HG03159 (cell line): ENCODE data around the gene BRICD5.

ENCODE experiments used
- ATAC-seq: cut with Tn5 transposase; IDR thresholded peaks from one replicate; pipeline ENCODE4 v1.9.1; 2021; ENCODE audit warnings: mild to moderate bottlenecking, moderate library complexity; ENCODE audit not compliant: unreplicated experiment

BRICD5 gene

DNA sequence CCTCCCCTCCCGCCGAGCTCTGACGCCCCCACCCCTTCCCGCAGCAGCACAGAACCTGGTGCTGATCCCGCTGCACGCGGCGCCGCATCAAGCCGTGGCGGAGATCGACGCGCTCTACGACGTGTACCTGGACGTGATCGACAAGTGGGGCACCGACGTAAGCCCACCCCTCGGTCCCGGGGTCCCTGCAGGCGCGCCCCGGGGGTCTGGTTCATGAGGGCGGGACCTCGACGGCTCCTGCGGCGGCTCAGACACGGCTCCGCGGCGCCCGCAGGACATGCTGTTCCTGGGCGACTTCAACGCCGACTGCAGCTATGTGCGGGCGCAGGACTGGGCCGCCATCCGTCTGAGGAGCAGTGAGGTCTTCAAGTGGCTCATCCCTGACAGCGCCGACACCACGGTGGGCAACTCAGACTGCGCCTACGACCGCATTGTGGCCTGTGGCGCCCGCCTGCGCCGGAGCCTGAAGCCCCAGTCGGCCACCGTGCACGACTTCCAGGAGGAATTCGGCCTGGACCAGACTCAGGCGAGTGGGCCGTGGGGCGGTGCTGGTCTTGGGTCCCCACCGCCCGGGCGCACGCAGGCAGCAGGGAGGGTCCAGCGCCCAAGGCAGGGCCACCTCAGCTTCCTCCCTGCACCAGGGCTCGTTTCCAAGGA is 27.0 kb upstream of the BRICD5 start:
- no peak for ATAC-seq

- ATAC-seq: no peak
These were observed 26.4 kb upstream of the BRICD5 start for GRCh38 chr16:2237102-2237482.

GRCh38 chr16:2236337-2237101 is 25.9 kb upstream of the BRICD5 start, which contains the start of gene DNASE1L2:
Gene DNASE1L2, plus strand, starts transcription at chr16:2236444. Its CDS starts 373 bp downstream, at chr16:2236817.
- no peak for ATAC-seq

GRCh38 chr16:2235695-2236336 is 25.2 kb upstream of the BRICD5 start:
- no peak for ATAC-seq

- ATAC-seq: no peak
These were observed 24.6 kb upstream of the BRICD5 start for GRCh38 chr16:2235234-2235651.

GRCh38 chr16:2234813-2235170 is 24.1 kb upstream of the BRICD5 start:
- no peak for ATAC-seq

DNA sequence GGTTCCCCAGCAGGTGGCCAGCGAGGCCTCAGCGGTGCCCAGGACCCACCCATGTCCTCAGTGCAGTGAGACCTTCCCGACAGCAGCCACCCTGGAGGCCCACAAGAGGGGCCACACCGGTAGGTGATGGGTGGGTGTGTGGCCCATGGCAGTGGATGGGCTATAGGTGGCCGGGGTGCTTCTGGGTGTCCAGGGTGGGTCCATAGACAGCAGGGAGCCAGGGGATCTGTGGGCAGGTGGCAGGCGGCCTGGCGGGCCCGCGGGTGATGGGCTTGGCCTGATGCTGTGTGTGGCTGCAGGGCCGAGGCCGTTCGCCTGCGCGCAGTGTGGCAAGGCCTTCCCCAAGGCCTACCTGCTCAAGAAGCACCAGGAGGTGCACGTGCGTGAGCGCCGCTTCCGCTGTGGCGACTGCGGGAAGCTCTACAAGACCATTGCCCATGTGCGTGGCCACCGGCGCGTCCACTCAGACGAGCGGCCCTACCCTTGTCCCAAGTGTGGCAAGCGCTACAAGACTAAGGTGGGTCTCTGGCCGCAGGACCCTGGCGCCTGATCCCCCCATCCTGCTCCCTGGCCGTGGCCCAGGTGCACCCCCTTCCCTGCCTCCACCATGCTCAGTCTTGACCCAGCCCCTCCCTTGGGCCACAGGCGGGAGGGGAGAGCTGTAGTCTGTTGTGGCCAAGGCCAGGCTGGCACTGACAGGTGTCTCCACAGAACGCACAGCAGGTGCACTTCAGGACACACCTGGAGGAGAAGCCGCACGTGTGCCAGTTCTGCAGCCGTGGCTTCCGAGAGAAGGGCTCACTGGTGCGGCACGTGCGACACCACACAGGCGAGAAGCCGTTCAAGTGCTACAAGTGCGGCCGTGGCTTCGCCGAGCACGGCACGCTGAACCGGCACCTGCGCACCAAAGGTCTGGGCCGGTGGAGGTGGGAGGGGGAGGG is 23.5 kb upstream of the BRICD5 start:
- ATAC-seq: no peak

DNA sequence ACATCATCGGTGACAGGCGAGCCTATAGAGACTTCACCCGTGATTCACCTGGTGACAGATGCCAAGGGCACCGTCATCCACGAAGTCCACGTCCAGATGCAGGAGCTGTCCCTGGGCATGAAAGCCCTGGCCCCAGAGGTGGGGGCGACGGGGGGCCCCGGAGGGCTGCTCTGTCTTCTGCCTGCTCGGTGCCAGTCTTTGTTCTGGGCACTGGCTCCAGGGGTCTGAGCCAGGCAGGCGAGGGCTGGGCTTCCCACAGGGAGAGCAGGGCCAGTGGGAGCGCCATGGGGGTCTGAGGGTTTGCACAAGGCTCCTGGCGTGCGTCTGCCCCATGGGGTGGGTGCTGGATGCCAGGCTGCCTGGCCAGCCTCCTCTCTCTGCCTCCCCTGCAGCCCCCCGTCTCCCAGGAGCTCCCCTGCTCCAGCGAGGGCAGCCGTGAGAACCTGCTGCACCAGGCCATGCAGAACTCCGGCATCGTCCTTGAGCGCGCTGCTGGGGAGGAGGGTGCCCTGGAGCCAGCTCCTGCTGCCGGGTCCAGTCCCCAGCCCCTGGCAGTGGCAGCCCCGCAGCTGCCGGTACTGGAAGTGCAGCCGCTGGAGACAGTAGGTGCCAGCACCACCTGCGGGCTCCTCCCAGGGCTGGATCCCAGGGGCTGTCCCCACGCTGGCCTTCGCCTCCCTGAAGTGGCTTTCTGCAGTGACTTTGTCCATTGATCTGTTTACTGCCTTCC is 22.5 kb upstream of the BRICD5 start:
- no peak for ATAC-seq

GRCh38 chr16:2232094-2232990 is 21.7 kb upstream of the BRICD5 start:
- ATAC-seq: no peak

- no peak for ATAC-seq
These were observed 20.6 kb upstream of the BRICD5 start for GRCh38 chr16:2231016-2231931.

GRCh38 chr16:2230376-2230775 is 19.7 kb upstream of the BRICD5 start:
- no peak for ATAC-seq

- ATAC-seq: no peak
These were observed 19.1 kb upstream of the BRICD5 start for GRCh38 chr16:2229632-2230250.

GRCh38 chr16:2229091-2229490 is 18.4 kb upstream of the BRICD5 start:
- no peak for ATAC-seq

GRCh38 chr16:2228161-2228824 is 17.6 kb upstream of the BRICD5 start:
- no peak for ATAC-seq

DNA sequence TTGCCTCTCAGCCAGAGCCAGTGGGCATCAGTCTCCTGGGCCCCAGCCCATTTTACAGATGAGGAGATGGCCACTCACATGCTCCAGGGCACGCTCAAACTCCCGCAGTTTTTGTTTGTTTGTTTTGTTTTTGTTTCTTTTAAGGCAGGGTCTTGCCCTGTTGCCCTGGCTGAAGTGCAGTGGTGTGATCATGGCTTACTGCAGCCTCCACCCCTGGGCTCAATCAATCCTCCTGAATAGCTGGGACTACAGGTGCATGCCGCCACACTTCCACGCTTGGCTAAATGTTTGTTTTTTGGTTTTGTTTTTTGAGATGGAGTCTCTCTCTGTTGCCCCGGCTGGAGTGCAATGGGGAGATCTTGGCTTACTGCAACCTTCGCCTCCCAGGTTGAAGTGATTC is 16.3 kb upstream of the BRICD5 start:
- no peak for ATAC-seq

- no peak for ATAC-seq
These were observed 15.7 kb upstream of the BRICD5 start for GRCh38 chr16:2226245-2226793.

DNA sequence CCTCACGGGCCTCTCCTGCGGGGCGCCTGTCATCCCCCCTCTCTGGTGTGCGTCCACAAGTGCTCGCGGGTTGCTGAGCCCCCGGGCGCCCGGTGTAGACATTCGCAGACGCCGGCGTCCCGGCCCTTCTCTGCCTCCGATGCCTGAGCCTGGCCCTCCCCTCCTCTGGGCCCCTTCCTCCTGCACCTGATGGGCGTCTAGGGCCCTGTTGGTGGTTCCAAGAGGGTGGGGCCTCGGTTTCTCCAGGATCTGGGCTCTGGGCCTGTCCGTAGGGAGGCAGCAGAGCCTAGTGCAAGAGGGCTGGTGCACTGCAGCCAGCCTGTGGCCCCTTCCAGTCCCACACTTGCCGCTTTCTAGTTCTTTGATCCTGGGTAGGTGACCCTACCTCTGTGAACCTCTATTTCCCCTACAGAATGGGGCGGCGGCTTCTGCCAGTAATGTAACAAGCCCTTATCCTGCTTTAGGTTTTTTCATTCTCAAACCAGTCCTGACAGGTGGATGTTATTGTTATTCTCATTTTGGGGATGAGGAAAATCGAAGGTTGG is 13.4 kb upstream of the BRICD5 start:
- peak; percentile 12 for ATAC-seq
